Purkinje cell (primary cell): ENCODE measurements around the gene MOV10. TPM values are rescaled to one million over a fixed set of nuclear protein-coding genes. Genes with fewer than 3 reads are reported as not detected.

ENCODE experiments used
- polyA plus RNA-seq: library from polyadenylated mRNA; unstranded; fragments of >200 nt; fragmentation: Nextera tagmentation; gene quantifications from 2 replicates; pipeline ENCODE4 v1.2.1, GENCODE V29; 2014

The MOV10 gene
- 0.85 TPM in 1 of 2 replicates, not detected in the other for polyA plus RNA-seq

DNA sequence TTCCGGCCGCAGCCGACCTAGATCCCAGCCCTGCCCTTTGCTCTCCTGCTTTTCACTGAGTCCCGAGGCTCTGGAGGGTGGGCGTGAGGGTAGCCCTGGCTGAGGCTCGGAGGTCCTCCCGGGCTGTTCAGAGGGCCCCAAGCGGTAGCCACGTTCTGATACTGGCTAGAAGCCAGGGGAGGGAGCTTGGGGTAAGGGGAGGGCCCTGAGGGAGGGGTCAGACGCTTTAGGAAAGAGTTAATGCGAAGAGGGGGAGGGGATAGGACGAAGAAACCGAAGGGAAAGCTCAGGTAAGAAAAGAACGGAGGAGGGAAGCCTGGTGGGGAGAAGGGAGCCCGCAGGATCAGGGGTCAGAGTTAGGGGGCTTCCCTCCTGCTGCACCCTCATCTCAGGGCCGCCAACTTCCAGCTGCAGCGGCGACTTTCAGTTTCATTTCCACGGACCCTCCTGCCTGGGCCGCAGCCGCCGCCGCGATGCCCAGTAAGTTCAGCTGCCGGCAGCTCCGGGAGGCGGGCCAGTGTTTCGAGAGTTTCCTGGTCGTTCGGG is at the start of gene MOV10:
MOV10 (plus strand) TSS at position 220 of the 546 bp plus-strand sequence; CDS start at position 474, 254 bp downstream.

GRCh38 chr1:112706505-112707220 is 32.2 kb downstream of the MOV10 start, which contains the start of gene RHOC:
Gene RHOC (minus strand): TSS chr1:112707127. CDS start chr1:112703799, 3,328 bp downstream.

DNA sequence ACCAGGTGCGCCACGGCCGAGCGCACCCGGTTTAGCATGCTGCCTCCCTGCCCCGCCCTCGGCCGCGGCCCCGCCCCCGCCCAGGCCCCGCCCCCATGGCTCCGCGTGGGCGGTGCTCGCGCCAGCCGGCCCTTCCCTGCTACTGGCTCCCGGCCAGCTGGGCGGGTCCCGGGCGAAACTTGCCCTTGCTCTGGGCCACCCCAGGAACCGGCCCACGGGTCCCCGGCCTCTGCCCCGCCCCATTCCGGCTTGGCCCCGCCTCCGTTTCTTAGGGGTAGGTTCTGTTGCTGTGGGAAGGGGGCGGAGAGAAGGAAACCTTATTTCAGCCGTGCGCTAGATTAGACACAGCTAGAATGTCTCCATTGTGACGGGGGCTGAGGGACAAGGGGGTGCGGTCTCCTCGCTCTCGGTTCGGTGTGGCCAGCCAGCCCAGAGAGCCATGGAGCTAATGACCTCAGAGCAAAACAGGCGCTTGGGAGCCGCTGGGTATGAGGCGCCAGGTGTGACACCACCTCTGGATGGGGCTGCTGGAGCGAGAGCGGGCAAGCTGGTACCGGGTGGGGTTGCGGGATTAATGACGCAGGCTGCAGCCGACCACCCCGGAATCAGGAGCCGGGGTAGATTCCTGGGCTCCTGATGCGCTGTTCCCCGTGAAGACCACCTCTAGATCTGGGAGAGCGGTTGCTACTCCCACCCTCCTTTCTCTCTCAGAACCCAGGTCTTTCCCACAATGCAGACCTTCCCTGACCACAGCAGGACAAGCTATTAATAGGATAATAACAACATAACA is 41.0 kb downstream of the MOV10 start, which contains the start of gene PPM1J:
PPM1J (minus strand) TSS at position 69 of the 790 bp plus-strand sequence; CDS start at position 38, 31 bp downstream.

Other genes starting within 250 kb of the MOV10 start
- gene WNT2B, start 165.7 kb upstream of the MOV10 start, polyA plus RNA-seq: 1.3 and 2.2 TPM in 2 replicates
- gene ST7L, start 55.5 kb upstream of the MOV10 start, polyA plus RNA-seq: 15.9 and 28.1 TPM in 2 replicates
- 156 and 220 TPM in 2 replicates for gene CAPZA1, start 54.8 kb upstream of the MOV10 start, polyA plus RNA-seq
- gene RHOC, start 32.5 kb downstream of the MOV10 start, polyA plus RNA-seq: 4.3 and 8.2 TPM in 2 replicates
- 12.6 and 24.7 TPM in 2 replicates for gene PPM1J, start 40.7 kb downstream of the MOV10 start, polyA plus RNA-seq